KBM-7 (cell line): ENCODE measurements around the gene KIT.

ENCODE experiments used
- DNase-seq: peaks from one replicate; pipeline ENCODE4 v3.0.0-alpha.2; 2015
- in situ Hi-C: fragments of 300-500 bp; cut with MboI; formaldehyde crosslinking; loops from 2 replicates; pipeline ENCODE4 v1.14.3; 2020; ENCODE audit warnings: low sequenced_read_pairs, low pct_unique_long_range_greater_than_20kb, mixed read lengths

Gene KIT

GRCh38 chr4:54784161-54784671 is 126.5 kb downstream of the KIT start:
- in situ Hi-C loops = no loop called here
- DNase-seq = no peak
